Panc1 (cell line): Measurements from ENCODE around the gene IQGAP1. TPM values are rescaled to one million over a fixed set of nuclear protein-coding genes. Genes with fewer than 3 reads are reported as not detected.

Experiments
- ATAC-seq: fragments of 200-7000 bp; cut with Tn5 transposase; 2 replicates; pipeline ENCODE4 v1.9.1; 2020; ENCODE audit warnings: mild to moderate bottlenecking, moderate library complexity
- BruUV-seq: library from RNA; stranded (reverse); fragments of 400-500 nt; replicated peaks from 2 replicates; lab custom pipeline; 2021; lab: Mats Ljungman, UMichigan
- CTCF ChIA-PET: fragments of 300-600 bp; sonication (Branson Sonifier 250); formaldehyde crosslinking; loops from one replicate; lab custom pipeline; 2022; ENCODE audit warnings: antibody characterized with exemption; lab: Charles Lee
- POLR2A ChIA-PET: fragments of 300-600 bp; sonication (Branson Sonifier 250); formaldehyde crosslinking; loops from one replicate; lab custom pipeline; 2022; ENCODE audit warnings: antibody characterized with exemption; lab: Charles Lee
- DNase-seq: peaks from one replicate; pipeline ENCODE4 v3.0.0-alpha.2; 2010; ENCODE audit warnings: low read depth, low spot score
- H3K27ac ChIP-seq: 2 replicates; pipeline ENCODE4 v1.5.1; 2011; ENCODE audit warnings: mild to moderate bottlenecking, low read length, inconsistent platforms
- H3K27me3 ChIP-seq: fragments of 200-500 bp; sonication (Bioruptor generic); 2 replicates; pipeline ENCODE4 v1.6.0; 2014; ENCODE audit warnings: low read length, inconsistent platforms; ENCODE audit not compliant: control insufficient read depth, insufficient read depth
- H3K36me3 ChIP-seq: fragments of 200-500 bp; sonication (Bioruptor generic); 2 replicates; pipeline ENCODE4 v1.5.1; 2014; ENCODE audit warnings: inconsistent platforms, mild to moderate bottlenecking, low read length, moderate library complexity; ENCODE audit not compliant: control insufficient read depth, insufficient read depth
- H3K4me1 ChIP-seq: 2 replicates; pipeline ENCODE4 v1.5.1; 2011; ENCODE audit warnings: inconsistent platforms, mild to moderate bottlenecking, low read length, moderate library complexity; ENCODE audit not compliant: control insufficient read depth, insufficient read depth
- H3K4me3 ChIP-seq, 2 experiments: 2 replicates each; pipeline ENCODE4 v1.5.1; 2011 to 2012; ENCODE audit warnings: low read depth in 2 of 2, low read length in 2 of 2, mild to moderate bottlenecking in 2 of 2, inconsistent platforms in 1 of 2, moderate library complexity in 1 of 2
- H3K9me3 ChIP-seq: fragments of 200-500 bp; sonication (Bioruptor generic); 2 replicates; pipeline ENCODE4 v1.5.1; 2014; ENCODE audit warnings: low read depth, mild to moderate bottlenecking, inconsistent platforms, low read length, moderate library complexity; ENCODE audit not compliant: control insufficient read depth, insufficient read depth
- CTCF ChIP-seq: fragments of 450-650 bp; IDR thresholded peaks from 2 replicates; pipeline ENCODE4 v1.5.1; 2017; ENCODE audit warnings: mild to moderate bottlenecking
- POLR2AphosphoS5 ChIP-seq: IDR thresholded peaks from 2 replicates; pipeline ENCODE4 v1.6.1; 2012; ENCODE audit warnings: mild to moderate bottlenecking, low read depth, low read length, moderate library complexity
- REST ChIP-seq, 2 experiments: IDR thresholded peaks; 2 replicates each; pipeline ENCODE4 v1.6.1; 2011 to 2012; ENCODE audit warnings: low read depth in 2 of 2, control low read depth in 1 of 2, low read length in 1 of 2, mild to moderate bottlenecking in 1 of 2, moderate library complexity in 1 of 2; ENCODE audit not compliant: insufficient read depth in 1 of 2
- SIN3A ChIP-seq: IDR thresholded peaks from 2 replicates; pipeline ENCODE4 v1.6.1; 2012; ENCODE audit warnings: low read depth, mild to moderate bottlenecking, low read length, moderate library complexity, borderline replicate concordance; ENCODE audit not compliant: insufficient read depth
- TCF7L2 ChIP-seq: IDR thresholded peaks from 2 replicates; pipeline ENCODE4 v1.6.1; 2011; ENCODE audit warnings: mild to moderate bottlenecking, low read depth, low read length, inconsistent platforms
- in situ Hi-C: cut with HindIII; loops from 2 replicates; pipeline ENCODE4 v1.10.0; 2016; ENCODE audit warnings: low sequenced_read_pairs, low pct_unique_long_range_greater_than_20kb
- intact Hi-C: fragments of 100-400 bp; cut with micrococcal nuclease; formaldehyde crosslinking; loops from one replicate; pipeline ENCODE4 v1.10.0; 2022; ENCODE audit not compliant: unreplicated experiment
- total RNA-seq: library from RNA; stranded (reverse); gene quantifications from one replicate; pipeline ENCODE4 v1.2.1, GENCODE V29; 2021; ENCODE audit not compliant: unreplicated experiment

The IQGAP1 gene
- total RNA-seq, 1 experiment from 2014 or later: 228 TPM

- no peaks in the 10 kb centered on the region for H3K9me3 ChIP-seq
- intact Hi-C loops: no loop called here
- no TSS peak for BruUV-seq
- in situ Hi-C loops: no loop called here
- H3K36me3 ChIP-seq: no peaks in the 10 kb centered on the region
- ATAC-seq: no peak
- ChIA-PET CTCF (interaction anchor here (0.6 kb wide), 1 partner anchor 123 kb away, joined by 3 read pairs; no protein-coding TSS in a partner anchor), POLR2A (interaction anchor here (0.6 kb wide), 1 partner anchor 87 kb away, joined by 9 read pairs; no protein-coding TSS in a partner anchor)
- DNase-seq: no peak
- 0 out of 2 replicates have a peak overlapping the region, but pooled peaks have one; percentile 9 for H3K27ac ChIP-seq
- H3K4me3 ChIP-seq: peak overlapping the region; percentile 64 to 90
- TF ChIP-seq SIN3A (no peak), CTCF (no peak), REST (IDR thresholded peaks at IDR 0.05; ENCODE audit: insufficient read depth in 1 of 2, low read depth in 2 of 2, low read length in 1 of 2) (no peak), POLR2AphosphoS5 (no peak), TCF7L2 (no peak)
- H3K4me1 ChIP-seq: peaks cover 18% of the 10 kb centered on the region
- no peaks in the 10 kb centered on the region for H3K27me3 ChIP-seq
Observed at GRCh38 chr15:90531147-90531546, 143.1 kb downstream of the IQGAP1 start.

- intact Hi-C loops (no loop called here), in situ Hi-C loops (no loop called here)
- Histone ChIP-seq H3K9me3 (no peaks in the 10 kb centered on the region), H3K4me1 (peaks cover 14% of the 10 kb centered on the region), H3K36me3 (no peaks in the 10 kb centered on the region), H3K27me3 (no peaks in the 10 kb centered on the region), H3K4me3 (no peak overlapping the region), H3K27ac (no peak overlapping the region)
- TF ChIP-seq SIN3A: no peak
- no peak for TF ChIP-seq POLR2AphosphoS5
- TF ChIP-seq TCF7L2: no peak
- no peak for ATAC-seq
- CTCF ChIA-PET: no interaction called here
- BruUV-seq: no TSS peak
- POLR2A ChIA-PET: interaction anchor here (0.7 kb wide), 1 partner anchor 12 kb away, joined by 10 read pairs; no protein-coding TSS in a partner anchor
- no peak for DNase-seq
Observed at GRCh38 chr15:90535254-90535653, 147.2 kb downstream of the IQGAP1 start.

GRCh38 chr15:90539789-90540188, 151.7 kb downstream of the IQGAP1 start:
- Histone ChIP-seq H3K36me3 (no peaks in the 10 kb centered on the region), H3K4me3 (no peak overlapping the region), H3K4me1 (peaks cover 3% of the 10 kb centered on the region), H3K27me3 (no peaks in the 10 kb centered on the region), H3K9me3 (no peaks in the 10 kb centered on the region), H3K27ac (no peak overlapping the region)
- TF ChIP-seq TCF7L2: no peak
- no peak for TF ChIP-seq CTCF
- no peak for TF ChIP-seq SIN3A
- TF ChIP-seq POLR2AphosphoS5: no peak
- TF ChIP-seq REST (IDR thresholded peaks at IDR 0.05; ENCODE audit: insufficient read depth in 1 of 2, low read depth in 2 of 2, low read length in 1 of 2): no peak
- in situ Hi-C loops: no loop called here
- CTCF ChIA-PET: no interaction called here
- POLR2A ChIA-PET: no interaction called here
- no peak for DNase-seq
- intact Hi-C loops: no loop called here
- BruUV-seq: no TSS peak
- no peak for ATAC-seq
